Mucosa of descending colon (tissue), 3 donors: Measurements from ENCODE around the gene SPATC1L. TPM values are rescaled to one million over a fixed set of nuclear protein-coding genes. Genes with fewer than 3 reads are reported as not detected.
"Not testable (repeated sequence)": the region's sequence is repeated elsewhere in the genome, so short reads cannot be mapped to it uniquely, and the experiment has no call there.

Experiments used
- ATAC-seq: fragments of 200-7000 bp; cut with Tn5 transposase; one replicate; pipeline ENCODE4 v1.9.1; 2020; ENCODE audit warnings: mild to moderate bottlenecking, moderate library complexity
- DNase-seq, 3 donors: peaks; one replicate each; pipeline ENCODE4 v3.0.0-alpha.2; 2020
- H3K36me3 ChIP-seq: fragments of 200-600 bp; one replicate; pipeline ENCODE4 v1.8.0; 2021; ENCODE audit warnings: low read depth, mild to moderate bottlenecking
- H3K4me1 ChIP-seq: fragments of 200-600 bp; one replicate; pipeline ENCODE4 v1.8.0; 2021; ENCODE audit warnings: low read depth, mild to moderate bottlenecking
- H3K4me3 ChIP-seq: fragments of 200-600 bp; one replicate; pipeline ENCODE4 v1.8.0; 2021; ENCODE audit warnings: mild to moderate bottlenecking
- H3K9me3 ChIP-seq: fragments of 200-600 bp; one replicate; pipeline ENCODE4 v1.8.0; 2021; ENCODE audit warnings: mild to moderate bottlenecking
- intact Hi-C, 2 donors: fragments of 100-400 bp; cut with DNase I in 1 of 2; cut with micrococcal nuclease in 1 of 2; formaldehyde crosslinking; loops; one replicate each; pipeline versions ENCODE4 v1.11.0 to v1.11.1; 2022; cut with DNase I, micrococcal nuclease
- total RNA-seq, 3 donors: library from RNA; stranded (reverse); fragmentation: NEBNext Ultra II Directional in 2 of 3; extraction: Animal tissue kit (Norgen Biotek cat#: 25700) in 2 of 3; gene quantifications; one replicate each; pipeline versions ENCODE4 v1.2.1 to v1.2.4, GENCODE V29; 2021 to 2023
- TF ChIP-seq, protein P1 (sequence below): fragments of 200-600 bp; IDR thresholded peaks from one replicate; pipeline ENCODE4 v1.8.0; 2022; ENCODE audit warnings: antibody characterized with exemption, mild to moderate bottlenecking
- donor health status: DM: no; HTN: no; CAD: no; lungs with moderate emphysema.
- donor health status: DM: no; HTN: no; CAD: no.
- donor health status: DM: no; HTN: yes; CAD: no.

Gene SPATC1L
- total RNA-seq, 3 donors from 2014 or later = 4.6 to 10.9 (median 4.6) TPM

DNA sequence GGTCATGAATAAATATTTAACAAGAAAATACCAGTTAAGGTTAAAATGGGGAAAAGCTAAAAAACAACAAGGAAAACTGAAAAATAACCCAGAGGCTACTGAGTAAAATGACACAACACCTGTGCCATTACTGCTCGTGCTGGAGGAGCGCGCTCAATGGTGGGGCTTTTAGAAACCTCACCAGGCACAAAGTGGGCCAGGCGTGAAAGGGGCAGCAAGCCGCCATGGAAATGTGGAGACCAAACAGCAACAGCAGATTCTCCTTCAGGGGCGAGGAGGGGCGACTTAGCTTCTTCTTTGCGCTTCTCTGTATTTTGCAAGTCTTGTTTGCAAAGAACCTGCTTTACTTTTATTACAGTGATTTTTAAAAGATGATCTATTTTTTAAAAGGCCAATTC, 18.9 kb upstream of the SPATC1L start:
- no peak overlapping the region for H3K4me3 ChIP-seq
- H3K36me3 ChIP-seq = peaks cover 3% of the 10 kb centered on the region
- intact Hi-C loops = no loop called here
- TF ChIP-seq, protein P1, sequence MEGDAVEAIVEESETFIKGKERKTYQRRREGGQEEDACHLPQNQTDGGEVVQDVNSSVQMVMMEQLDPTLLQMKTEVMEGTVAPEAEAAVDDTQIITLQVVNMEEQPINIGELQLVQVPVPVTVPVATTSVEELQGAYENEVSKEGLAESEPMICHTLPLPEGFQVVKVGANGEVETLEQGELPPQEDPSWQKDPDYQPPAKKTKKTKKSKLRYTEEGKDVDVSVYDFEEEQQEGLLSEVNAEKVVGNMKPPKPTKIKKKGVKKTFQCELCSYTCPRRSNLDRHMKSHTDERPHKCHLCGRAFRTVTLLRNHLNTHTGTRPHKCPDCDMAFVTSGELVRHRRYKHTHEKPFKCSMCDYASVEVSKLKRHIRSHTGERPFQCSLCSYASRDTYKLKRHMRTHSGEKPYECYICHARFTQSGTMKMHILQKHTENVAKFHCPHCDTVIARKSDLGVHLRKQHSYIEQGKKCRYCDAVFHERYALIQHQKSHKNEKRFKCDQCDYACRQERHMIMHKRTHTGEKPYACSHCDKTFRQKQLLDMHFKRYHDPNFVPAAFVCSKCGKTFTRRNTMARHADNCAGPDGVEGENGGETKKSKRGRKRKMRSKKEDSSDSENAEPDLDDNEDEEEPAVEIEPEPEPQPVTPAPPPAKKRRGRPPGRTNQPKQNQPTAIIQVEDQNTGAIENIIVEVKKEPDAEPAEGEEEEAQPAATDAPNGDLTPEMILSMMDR = no peak
- DNase-seq (no peak), ATAC-seq (no peak)
- no peaks in the 10 kb centered on the region for H3K4me1 ChIP-seq
- H3K9me3 ChIP-seq = no peaks in the 10 kb centered on the region

DNA sequence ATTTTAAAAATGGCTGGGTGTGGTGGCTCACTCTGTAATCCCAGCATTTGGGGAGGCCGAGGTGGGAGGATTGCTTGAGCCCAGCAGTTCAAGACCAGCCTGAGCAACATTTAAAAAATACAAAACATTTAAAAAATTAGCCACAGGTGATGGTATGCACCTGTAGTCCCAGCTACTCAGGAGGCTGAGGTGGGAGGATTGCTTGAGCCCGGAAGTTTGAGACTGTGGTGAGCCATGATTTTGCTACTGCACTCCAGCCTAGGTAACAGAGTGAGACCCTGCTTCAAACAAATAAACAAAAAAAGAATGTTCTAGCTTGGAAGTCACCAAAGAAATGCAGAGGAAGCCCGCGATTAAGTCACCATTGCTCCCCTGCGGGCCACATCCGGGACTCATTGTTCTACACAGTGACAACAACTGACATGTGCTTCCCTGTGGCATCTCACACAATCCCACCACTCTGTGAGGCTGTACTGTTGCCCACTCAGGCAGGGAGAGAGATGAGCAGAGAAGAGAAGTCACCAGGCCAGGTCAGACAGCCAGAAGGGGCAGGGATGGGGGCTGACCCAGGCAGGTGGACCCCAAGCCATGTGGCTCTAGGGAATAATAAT, 18.4 kb upstream of the SPATC1L start:
- H3K36me3 ChIP-seq = peaks cover 3% of the 10 kb centered on the region
- intact Hi-C loops = no loop called here
- H3K9me3 ChIP-seq = no peaks in the 10 kb centered on the region
- DNase-seq (peak in 2 of 3 donors; percentile 7 to 10), ATAC-seq (no peak)
- H3K4me1 ChIP-seq = no peaks in the 10 kb centered on the region
- TF ChIP-seq, protein P1 = no peak
- H3K4me3 ChIP-seq = no peak overlapping the region

DNA sequence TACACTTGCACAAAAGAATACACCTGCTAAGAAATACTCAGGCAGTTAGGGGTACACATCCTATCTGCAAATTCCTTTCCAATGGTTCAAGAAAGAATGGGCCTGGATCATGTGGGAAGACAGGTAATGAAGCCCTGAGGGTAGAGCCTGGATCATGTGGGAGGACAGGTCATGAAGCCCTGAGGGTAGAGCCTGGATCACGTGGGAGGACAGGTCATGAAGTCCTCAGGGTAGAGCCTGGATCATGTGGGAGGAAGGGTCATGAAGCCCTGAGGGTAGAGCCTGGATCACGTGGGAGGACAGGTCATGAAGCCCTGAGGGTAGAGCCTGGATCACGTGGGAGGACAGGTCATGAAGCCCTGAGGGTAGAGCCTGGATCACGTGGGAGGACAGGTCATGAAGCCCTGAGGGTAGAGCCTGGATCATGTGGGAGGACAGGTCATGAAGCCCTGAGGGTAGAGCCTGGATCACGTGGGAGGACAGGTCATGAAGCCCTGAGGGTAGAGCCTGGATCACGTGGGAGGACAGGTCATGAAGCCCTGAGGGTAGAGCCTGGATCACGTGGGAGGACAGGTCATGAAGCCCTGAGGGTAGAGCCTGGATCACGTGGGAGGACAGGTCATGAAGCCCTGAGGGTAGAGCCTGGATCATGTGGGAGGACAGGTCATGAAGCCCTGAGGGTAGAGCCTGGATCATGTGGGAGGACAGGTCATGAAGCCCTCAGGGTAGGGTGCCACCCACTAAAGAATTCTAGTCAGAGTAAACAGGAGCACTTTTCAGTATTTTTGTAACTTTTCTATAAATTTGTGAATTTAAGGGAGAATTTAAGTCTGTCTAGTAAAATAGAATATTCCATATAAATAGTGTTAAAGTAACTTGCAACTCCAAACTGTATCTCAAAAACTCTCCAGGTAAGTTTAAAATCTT, 16.9 kb upstream of the SPATC1L start:
- ATAC-seq, H3K4me3 ChIP-seq, DNase-seq, H3K4me1 ChIP-seq, intact Hi-C loops, H3K9me3 ChIP-seq, H3K36me3 ChIP-seq: not testable (repeated sequence)

DNA sequence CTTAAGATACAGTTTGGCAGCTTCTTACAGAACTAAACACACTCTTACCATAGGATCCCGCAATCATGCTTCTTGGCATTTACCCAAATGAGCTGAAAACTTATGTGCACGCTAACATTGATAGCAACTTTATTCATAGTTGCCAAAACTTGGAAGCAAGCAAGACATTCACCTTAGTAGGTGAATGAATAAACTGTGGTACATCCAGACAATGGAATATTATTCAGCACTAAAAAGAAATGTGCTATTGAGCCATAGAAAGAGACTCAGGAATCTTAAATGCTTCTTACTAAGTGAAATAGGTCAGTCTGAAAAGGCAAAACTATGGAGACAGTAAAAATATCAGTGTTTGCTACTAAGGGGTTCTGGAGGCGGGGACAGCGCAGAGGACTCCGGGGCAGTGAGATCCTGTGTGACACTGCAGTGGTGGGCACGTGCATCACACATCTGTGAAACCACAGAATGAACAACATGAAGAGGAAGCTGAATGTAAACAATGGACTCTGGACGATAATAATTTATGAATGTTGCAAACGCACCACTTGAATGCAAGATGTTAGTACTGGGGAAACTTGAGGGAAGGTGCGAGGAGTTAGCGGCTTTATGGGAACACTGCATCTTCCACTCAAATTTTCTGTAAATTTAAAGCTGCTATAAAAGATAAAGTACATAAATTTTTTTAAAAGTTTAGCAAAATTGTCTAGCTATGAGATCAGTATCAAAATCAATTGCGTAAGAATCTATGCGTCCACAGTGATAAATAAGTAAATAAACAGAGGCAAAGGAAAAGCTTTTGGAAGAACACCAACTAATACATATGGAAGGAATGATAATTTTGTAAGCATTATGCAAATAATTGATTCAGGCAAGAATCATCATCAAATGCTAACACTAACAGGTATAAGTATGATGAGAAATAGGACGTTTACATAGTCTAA, 15.4 kb upstream of the SPATC1L start:
- Histone ChIP-seq H3K36me3 (no peaks in the 10 kb centered on the region), H3K4me3 (no peak overlapping the region), H3K4me1 (no peaks in the 10 kb centered on the region), H3K9me3 (no peaks in the 10 kb centered on the region)
- intact Hi-C loops = no loop called here
- TF ChIP-seq, protein P1 = no peak
- no peak for ATAC-seq
- no peak for DNase-seq

DNA sequence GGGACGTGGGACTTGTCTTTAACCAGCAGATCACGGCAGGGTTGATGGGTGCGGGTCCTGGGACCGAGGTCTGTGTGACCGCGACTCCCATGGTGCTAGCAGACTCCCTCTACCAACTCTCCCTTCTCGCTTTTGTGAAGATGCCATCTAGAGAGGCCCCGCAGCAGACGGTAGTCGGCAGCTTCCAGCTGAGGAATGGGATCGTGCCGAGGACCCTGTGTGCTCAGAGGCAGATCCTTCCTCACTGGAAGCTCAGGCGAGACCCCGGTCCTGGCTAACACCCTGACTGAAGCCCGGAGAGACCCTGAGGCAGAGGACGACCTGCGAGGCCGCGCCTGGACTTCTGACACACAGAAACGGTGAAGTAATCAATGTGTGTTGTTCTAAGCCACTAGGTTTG, 12.5 kb upstream of the SPATC1L start:
- TF ChIP-seq, protein P1 = no peak
- intact Hi-C loops = no loop called here
- no peak for ATAC-seq
- H3K4me3 ChIP-seq = no peak overlapping the region
- no peaks in the 10 kb centered on the region for H3K9me3 ChIP-seq
- H3K36me3 ChIP-seq = no peaks in the 10 kb centered on the region
- DNase-seq = peak in 2 of 3 donors; percentile 16 to 20
- no peaks in the 10 kb centered on the region for H3K4me1 ChIP-seq
